HG03432 (cell line): ENCODE measurements around the gene ERFE.

Source experiments
- ATAC-seq: cut with Tn5 transposase; IDR thresholded peaks from one replicate; pipeline ENCODE4 v1.9.1; 2021; ENCODE audit warnings: mild to moderate bottlenecking, moderate library complexity; ENCODE audit not compliant: unreplicated experiment

The ERFE gene

DNA sequence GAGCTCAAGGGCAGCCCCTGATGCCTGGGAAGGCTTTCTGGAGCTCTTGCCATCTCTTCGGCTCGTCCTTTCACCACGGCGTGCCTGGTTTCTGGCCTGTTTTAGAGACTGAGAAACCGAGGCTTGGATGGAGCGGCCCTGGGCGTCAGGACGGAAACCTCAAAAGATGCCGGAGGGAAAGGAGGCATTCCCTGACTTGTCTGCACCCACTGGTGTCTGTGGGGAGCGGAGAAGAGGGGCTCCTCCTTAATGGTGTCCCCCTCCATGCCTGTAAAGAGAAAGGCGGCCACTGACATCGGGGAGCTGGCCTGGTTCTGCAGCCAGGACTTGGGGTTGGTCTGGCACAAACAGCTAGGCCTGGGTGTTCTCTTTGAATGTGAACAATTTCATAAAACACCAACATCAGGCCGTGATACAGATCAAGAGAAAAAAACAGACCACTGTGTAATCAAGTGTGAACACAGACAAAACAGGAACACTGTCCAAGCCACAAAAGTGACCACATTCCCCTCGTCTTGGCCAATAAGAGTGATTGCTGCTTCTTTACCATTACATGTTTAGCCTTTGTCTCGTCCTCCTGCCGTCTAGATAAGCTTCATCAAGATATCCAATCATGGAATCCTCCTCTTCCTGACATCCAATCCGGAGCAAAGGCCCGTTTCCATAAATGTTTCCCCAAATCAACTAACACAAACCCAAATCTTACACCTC lies 45.4 kb downstream of the ERFE start:
- no peak for ATAC-seq

DNA sequence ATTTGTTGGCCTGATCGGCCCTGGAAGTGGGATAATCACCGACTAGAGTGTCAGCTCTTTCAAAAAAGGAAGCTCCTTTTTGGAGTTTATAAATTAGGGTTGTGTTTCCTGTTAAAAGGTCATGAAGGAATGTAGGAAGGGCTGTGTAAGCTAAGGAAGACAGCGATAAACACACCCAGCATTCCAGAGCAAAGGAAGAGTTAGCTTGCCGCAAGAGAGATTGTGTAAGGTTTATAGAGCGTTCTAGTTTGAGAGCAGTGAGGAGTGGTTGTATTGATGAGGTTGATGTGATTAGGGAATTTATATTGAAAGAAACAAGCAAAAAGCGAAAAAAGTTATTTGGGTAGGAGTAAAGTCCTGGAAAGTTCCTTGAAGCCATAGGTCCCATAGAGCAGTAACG lies 48.2 kb downstream of the ERFE start:
- ATAC-seq, result no peak

DNA sequence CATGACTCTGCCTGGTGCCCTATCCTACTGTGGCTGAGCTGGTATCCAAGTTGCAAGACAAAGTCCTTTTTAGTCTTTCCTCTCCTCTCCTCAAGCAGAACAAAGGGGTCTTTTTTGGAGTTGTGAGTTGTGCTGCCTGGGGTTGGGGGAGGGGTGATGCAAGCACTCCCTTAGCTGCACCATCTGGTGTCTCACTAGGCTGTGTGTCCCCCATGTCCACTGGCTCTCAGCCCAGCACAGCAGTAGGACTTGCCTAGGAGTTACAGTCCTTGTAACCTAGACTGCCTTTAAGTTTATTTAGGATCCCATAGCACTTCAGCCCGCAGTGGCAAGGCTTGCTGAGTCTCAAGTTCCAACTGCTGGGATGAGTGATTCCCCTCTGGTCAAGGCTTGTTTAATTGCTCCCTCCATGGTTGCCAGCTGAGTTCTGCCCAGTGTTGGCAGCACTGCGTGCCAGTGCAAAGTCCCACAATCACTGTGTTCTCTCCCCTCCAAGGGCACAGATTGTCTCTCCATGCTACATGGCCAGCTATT lies 57.9 kb downstream of the ERFE start:
- no peak for ATAC-seq
